Keratinocyte (primary cell): ENCODE results near the gene SPOPL. TPM values are rescaled to one million over a fixed set of nuclear protein-coding genes. Genes with fewer than 3 reads are reported as not detected.

Experiments
- DNase-seq: peaks from one replicate; pipeline ENCODE4 v3.0.0-alpha.2; 2011; ENCODE audit warnings: low read depth, missing footprints, low spot score
- FAIRE-seq: peaks from 2 replicates; lab custom pipeline; 2011; peaks lifted over from hg19 to GRCh38; lab: Jason Lieb, UNC
- H2AFZ ChIP-seq: 2 replicates; pipeline ENCODE4 v1.6.0; 2012; ENCODE audit warnings: low read length, control low read depth, inconsistent platforms; ENCODE audit not compliant: control insufficient read depth
- H3K27ac ChIP-seq: 2 replicates; pipeline ENCODE4 v1.5.1; 2011; ENCODE audit warnings: low read length; ENCODE audit not compliant: control insufficient read depth, insufficient read depth
- H3K27me3 ChIP-seq: 3 replicates; pipeline ENCODE4 v1.6.0; 2011; ENCODE audit warnings: low read length; ENCODE audit not compliant: control insufficient read depth, insufficient read depth; ENCODE audit errors: extremely low read depth
- H3K36me3 ChIP-seq, 2 experiments: 2 replicates in 1 of 2; 3 replicates in 1 of 2; pipeline ENCODE4 v1.5.1; 2011; ENCODE audit warnings: low read length in 2 of 2, mild to moderate bottlenecking in 1 of 2; ENCODE audit not compliant: control insufficient read depth in 2 of 2, insufficient read depth in 2 of 2; ENCODE audit errors: extremely low read depth in 1 of 2
- H3K4me1 ChIP-seq: 3 replicates; pipeline ENCODE4 v1.5.1; 2011; ENCODE audit warnings: low read length; ENCODE audit not compliant: control insufficient read depth, insufficient read depth; ENCODE audit errors: extremely low read depth
- H3K4me2 ChIP-seq: 3 replicates; pipeline ENCODE4 v1.6.0; 2011; ENCODE audit warnings: low read depth, low read length; ENCODE audit not compliant: control insufficient read depth, insufficient read depth; ENCODE audit errors: extremely low read depth
- H3K4me3 ChIP-seq, 3 experiments: fragments of 200-600 bp in 1 of 3; sonication (generic) in 1 of 3; 2 replicates in 2 of 3; 3 replicates in 1 of 3; pipeline ENCODE4 v1.5.1; 2011 to 2016; ENCODE audit warnings: low read length in 3 of 3, mild to moderate bottlenecking in 3 of 3, control low read depth in 2 of 3, inconsistent platforms in 1 of 3, low read depth in 1 of 3, mixed read lengths in 1 of 3, mixed run types in 1 of 3, moderate library complexity in 1 of 3; ENCODE audit not compliant: control insufficient read depth in 2 of 3, insufficient read depth in 2 of 3; ENCODE audit errors: extremely low read depth in 1 of 3
- H3K79me2 ChIP-seq: 2 replicates; pipeline ENCODE4 v1.6.0; 2012; ENCODE audit warnings: low read length; ENCODE audit not compliant: control insufficient read depth, insufficient read depth
- H3K9ac ChIP-seq: 3 replicates; pipeline ENCODE4 v1.6.0; 2011; ENCODE audit warnings: low read length; ENCODE audit not compliant: control insufficient read depth, insufficient read depth; ENCODE audit errors: extremely low read depth
- H3K9me1 ChIP-seq: 3 replicates; pipeline ENCODE4 v1.6.0; 2011; ENCODE audit warnings: low read length; ENCODE audit not compliant: control insufficient read depth, insufficient read depth; ENCODE audit errors: extremely low read depth
- H3K9me3 ChIP-seq: 2 replicates; pipeline ENCODE4 v1.5.1; 2012; ENCODE audit warnings: low read depth, low read length; ENCODE audit not compliant: control insufficient read depth
- H4K20me1 ChIP-seq: 3 replicates; pipeline ENCODE4 v1.6.0; 2011; ENCODE audit warnings: low read length; ENCODE audit not compliant: control insufficient read depth, insufficient read depth; ENCODE audit errors: extremely low read depth
- CTCF ChIP-seq, 3 experiments: IDR thresholded peaks in 1 of 3; conservative IDR thresholded peaks in 1 of 3; optimal IDR thresholded peaks in 1 of 3; 2 replicates in 2 of 3; 3 replicates in 1 of 3; pipeline versions ENCODE3 to v1.5.1; 2011; ENCODE audit warnings: low read length in 3 of 3, mild to moderate bottlenecking in 3 of 3, moderate library complexity in 2 of 3, control low read depth in 1 of 3, inconsistent platforms in 1 of 3; ENCODE audit not compliant: insufficient read depth in 2 of 3; ENCODE audit errors: extremely low read depth in 1 of 3
- EZH2 ChIP-seq: IDR thresholded peaks from one replicate; pipeline ENCODE4 v1.6.1; 2012; ENCODE audit warnings: inconsistent platforms, mild to moderate bottlenecking, low read length, moderate library complexity
- dilution Hi-C: fragments of 300-500 bp; cut with MboI; formaldehyde crosslinking; loops from one replicate; pipeline ENCODE4 v1.7.0; 2020; ENCODE audit warnings: low sequenced_read_pairs; ENCODE audit not compliant: extremely low pct_ligation_motif_present
- polyA plus RNA-seq, 5 experiments: library from polyadenylated mRNA; depleted of rRNA in 3 of 5; stranded (reverse) in 3 of 5; stranded (forward) in 1 of 5; unstranded in 1 of 5; fragments of >200 nt; gene quantifications; 1 replicate in 1 of 5; 2 replicates in 3 of 5; 3 replicates in 1 of 5; pipeline versions ENCODE4 v1.2.1 to v1.2.3, GENCODE V29; 2011 to 2012; ENCODE audit warnings: missing spikeins in 2 of 5, low read depth in 1 of 5, low replicate concordance in 1 of 5

Gene SPOPL
- polyA plus RNA-seq, 1 donor (not counting 4 experiments of a cell fraction or from before 2014, with no cell fraction given), result 16.5 TPM

- Histone ChIP-seq H3K9ac (no peak overlapping the region), H3K79me2 (peaks cover 88% of the 10 kb centered on the region), H3K9me3 (no peaks in the 10 kb centered on the region), H3K27ac (no peak overlapping the region), H3K36me3 (no peaks in the 10 kb centered on the region), H3K4me2 (no peak overlapping the region), H3K9me1 (no peaks in the 10 kb centered on the region), H3K4me1 (peaks cover 20% of the 10 kb centered on the region), H3K4me3 (no peak overlapping the region), H4K20me1 (peaks cover 4% of the 10 kb centered on the region), H2AFZ (no peak overlapping the region), H3K27me3 (no peaks in the 10 kb centered on the region)
- DNase-seq (no peak), FAIRE-seq (no peak)
- dilution Hi-C loops, result no loop called here
- TF ChIP-seq CTCF (optimal IDR thresholded peaks at IDR 0.05 in 1 of 3, IDR thresholded peaks at IDR 0.05 in 1 of 3, conservative IDR thresholded peaks at IDR 0.05 in 1 of 3; ENCODE audit: extremely low read depth in 1 of 3, insufficient read depth in 2 of 3, low read length in 3 of 3) (no peak), EZH2 (no peak)
Observed at GRCh38 chr2:138518860-138519259, 17.3 kb downstream of the SPOPL start.

GRCh38 chr2:138521821-138522220 lies 20.3 kb downstream of the SPOPL start:
- no peak overlapping the region for H3K27ac ChIP-seq
- dilution Hi-C loops, result no loop called here
- no peak for TF ChIP-seq CTCF (optimal IDR thresholded peaks at IDR 0.05 in 1 of 3, IDR thresholded peaks at IDR 0.05 in 1 of 3, conservative IDR thresholded peaks at IDR 0.05 in 1 of 3; ENCODE audit: extremely low read depth in 1 of 3, insufficient read depth in 2 of 3, low read length in 3 of 3)
- TF ChIP-seq EZH2, result no peak

More at GRCh38 chr2:138521821-138522220, 20.3 kb downstream of the SPOPL start:
- Histone ChIP-seq H3K27me3 (no peaks in the 10 kb centered on the region), H3K36me3 (peaks cover 0 to 2% of the 10 kb centered on the region in 2 experiments), H3K79me2 (peaks cover 76% of the 10 kb centered on the region), H3K9me3 (no peaks in the 10 kb centered on the region), H3K4me1 (no peaks in the 10 kb centered on the region), H3K4me3 (no peak overlapping the region), H3K9ac (no peak overlapping the region), H2AFZ (no peak overlapping the region), H3K9me1 (no peaks in the 10 kb centered on the region), H3K4me2 (no peak overlapping the region), H4K20me1 (no peaks in the 10 kb centered on the region)
- DNase-seq, result no peak
- no peak for FAIRE-seq
